Peyer's patch (tissue), 4 donors: ENCODE results near the gene OLIG1.

Experiments used
- CTCF ChIP-seq, 6 experiments: fragments of 450-650 bp in 4 of 6; fragments of 200-600 bp in 2 of 6; sonication (generic) in 1 of 6; IDR thresholded peaks; one replicate each; pipeline ENCODE4 v1.5.1; 2017 to 2019; ENCODE audit warnings: antibody characterized with exemption in 6 of 6, mild to moderate bottlenecking in 3 of 6, moderate library complexity in 1 of 6
- POLR2A ChIP-seq, 2 donors: fragments of 450-650 bp; IDR thresholded peaks; one replicate each; pipeline ENCODE4 v1.5.1; 2017; ENCODE audit warnings: antibody characterized with exemption in 2 of 2, mild to moderate bottlenecking in 2 of 2, moderate library complexity in 2 of 2

GRCh38 chr21:33112151-33112550 lies 42.2 kb downstream of the OLIG1 start:
- TF ChIP-seq CTCF (IDR thresholded peaks at IDR 0.05) (no peak), POLR2A (IDR thresholded peaks at IDR 0.05) (no peak)
